Natural killer cell (primary cell): Measurements from ENCODE around the gene EBF3. TPM values are rescaled to one million over a fixed set of nuclear protein-coding genes. Genes with fewer than 3 reads are reported as not detected.

Experiments used
- ATAC-seq, 3 donors: fragments of 150-1000 bp in 2 of 3; fragments of 200-7000 bp in 1 of 3; cut with Tn5 transposase; 1 replicate in 1 of 3; 2 replicates in 2 of 3; pipeline ENCODE4 v1.10.0; 2021; ENCODE audit warnings: mild to moderate bottlenecking in 2 of 3, moderate library complexity in 2 of 3
- DNase-seq, 2 donors: peaks; one replicate each; pipeline versions ENCODE4 v3.0.0 to v3.0.0-alpha.2; 2013 to 2021; ENCODE audit warnings: mixed read lengths in 1 of 2
- H3K27ac ChIP-seq: one replicate; pipeline ENCODE4 v1.5.1; 2013; ENCODE audit warnings: mild to moderate bottlenecking, low read length
- H3K27me3 ChIP-seq: one replicate; pipeline ENCODE4 v1.6.1; 2013; ENCODE audit warnings: low read length; ENCODE audit not compliant: control insufficient read depth, insufficient read depth
- H3K36me3 ChIP-seq: one replicate; pipeline ENCODE4 v1.6.1; 2013; ENCODE audit warnings: low read length; ENCODE audit not compliant: control insufficient read depth, insufficient read depth
- H3K4me1 ChIP-seq: one replicate; pipeline ENCODE4 v1.6.1; 2013; ENCODE audit warnings: low read length; ENCODE audit not compliant: control insufficient read depth, insufficient read depth
- H3K4me3 ChIP-seq: one replicate; pipeline ENCODE4 v1.5.1; 2013; ENCODE audit warnings: low read length
- H3K9me3 ChIP-seq: one replicate; pipeline ENCODE4 v1.6.1; 2013; ENCODE audit warnings: low read length; ENCODE audit not compliant: control insufficient read depth, insufficient read depth
- H3K27ac Mint-ChIP-seq, 2 donors: one replicate each; pipeline ENCODE4 v1.8.0; 2022; ENCODE audit warnings: mild to moderate bottlenecking in 2 of 2, mixed read lengths in 2 of 2, moderate library complexity in 1 of 2
- H3K27me3 Mint-ChIP-seq, 2 donors: one replicate each; pipeline ENCODE4 v1.8.0; 2022; ENCODE audit warnings: low read depth in 2 of 2, mixed read lengths in 2 of 2
- H3K36me3 Mint-ChIP-seq: one replicate; pipeline ENCODE4 v1.8.0; 2022; ENCODE audit warnings: mixed read lengths
- H3K4me1 Mint-ChIP-seq, 2 donors: one replicate each; pipeline ENCODE4 v1.8.0; 2022; ENCODE audit warnings: mixed read lengths in 2 of 2
- H3K4me3 Mint-ChIP-seq: one replicate; pipeline ENCODE4 v1.8.0; 2022; ENCODE audit warnings: mild to moderate bottlenecking, moderate library complexity, mixed read lengths
- H3K9me3 Mint-ChIP-seq, 2 donors: one replicate each; pipeline ENCODE4 v1.8.0; 2022; ENCODE audit warnings: mixed read lengths in 2 of 2
- WGBS: methylation state at CpG from one replicate; pipeline ENCODE4 v1.1.7; 2013; ENCODE audit warnings: missing lambda C conversion rate; ENCODE audit not compliant: insufficient coverage; 5-methylcytosine and 5-hydroxymethylcytosine counted together
- intact Hi-C: fragments of 100-400 bp; cut with micrococcal nuclease; formaldehyde crosslinking; loops from one replicate; pipeline ENCODE4 v1.14.2; 2022
- total RNA-seq, 4 donors: library from RNA; stranded (reverse); fragments of 120-200 nt in 1 of 4; gene quantifications; one replicate each; pipeline versions ENCODE4 v1.2.3 to v1.2.4, GENCODE V29; 2013 to 2022
- TF ChIP-seq, protein P1 (sequence below): fragments of 200-600 bp; IDR thresholded peaks from one replicate; pipeline ENCODE4 v1.8.0; 2022; ENCODE audit warnings: antibody characterized with exemption

The EBF3 gene
- total RNA-seq, 3 donors from 2014 or later (not counting 1 experiment from before 2014, with no cell fraction given): not detected

GRCh38 chr10:129945526-129945925 lies 18.5 kb downstream of the EBF3 start:
- H3K36me3 ChIP-seq: no peaks in the 10 kb centered on the region
- DNase-seq (no peak), ATAC-seq (no peak)
- H3K27me3 ChIP-seq: no peaks in the 10 kb centered on the region
- no peaks in the 10 kb centered on the region for H3K4me1 ChIP-seq
- H3K9me3 ChIP-seq: no peaks in the 10 kb centered on the region
- Mint-ChIP-seq H3K36me3 (no peaks in the 10 kb centered on the region), H3K27ac (no peak overlapping the region), H3K4me1 (no peaks in the 10 kb centered on the region), H3K27me3 (peaks cover 4 to 6% of the 10 kb centered on the region in 2 donors), H3K9me3 (no peaks in the 10 kb centered on the region), H3K4me3 (no peak overlapping the region)
- intact Hi-C loops: no loop called here
- no peak overlapping the region for H3K4me3 ChIP-seq
- TF ChIP-seq, protein P1, sequence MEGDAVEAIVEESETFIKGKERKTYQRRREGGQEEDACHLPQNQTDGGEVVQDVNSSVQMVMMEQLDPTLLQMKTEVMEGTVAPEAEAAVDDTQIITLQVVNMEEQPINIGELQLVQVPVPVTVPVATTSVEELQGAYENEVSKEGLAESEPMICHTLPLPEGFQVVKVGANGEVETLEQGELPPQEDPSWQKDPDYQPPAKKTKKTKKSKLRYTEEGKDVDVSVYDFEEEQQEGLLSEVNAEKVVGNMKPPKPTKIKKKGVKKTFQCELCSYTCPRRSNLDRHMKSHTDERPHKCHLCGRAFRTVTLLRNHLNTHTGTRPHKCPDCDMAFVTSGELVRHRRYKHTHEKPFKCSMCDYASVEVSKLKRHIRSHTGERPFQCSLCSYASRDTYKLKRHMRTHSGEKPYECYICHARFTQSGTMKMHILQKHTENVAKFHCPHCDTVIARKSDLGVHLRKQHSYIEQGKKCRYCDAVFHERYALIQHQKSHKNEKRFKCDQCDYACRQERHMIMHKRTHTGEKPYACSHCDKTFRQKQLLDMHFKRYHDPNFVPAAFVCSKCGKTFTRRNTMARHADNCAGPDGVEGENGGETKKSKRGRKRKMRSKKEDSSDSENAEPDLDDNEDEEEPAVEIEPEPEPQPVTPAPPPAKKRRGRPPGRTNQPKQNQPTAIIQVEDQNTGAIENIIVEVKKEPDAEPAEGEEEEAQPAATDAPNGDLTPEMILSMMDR: no peak
- no peak overlapping the region for H3K27ac ChIP-seq
- 92% methylated on average over 8 of the region's 8 CpGs for WGBS

DNA sequence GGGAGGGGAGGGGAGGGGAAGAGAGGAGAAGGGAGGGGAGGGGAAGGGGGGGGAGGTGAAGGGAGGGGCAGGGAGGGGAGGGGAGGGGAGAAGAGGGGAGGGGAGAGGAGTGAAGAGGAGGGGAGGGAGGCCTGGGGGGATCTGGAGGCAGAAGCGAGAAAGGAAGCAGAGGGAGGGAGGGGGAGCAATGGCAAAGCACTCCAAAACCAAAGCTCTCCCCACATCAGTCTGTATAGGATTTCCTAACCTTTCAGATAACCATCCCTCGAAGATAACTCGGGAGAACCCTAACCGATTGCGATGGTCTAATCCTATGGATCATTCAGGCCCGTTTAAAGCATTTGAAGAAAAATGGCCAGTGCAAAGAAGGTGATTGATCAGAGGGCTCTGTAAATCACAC lies 19.0 kb downstream of the EBF3 start:
- Histone ChIP-seq H3K4me1 (no peaks in the 10 kb centered on the region), H3K9me3 (no peaks in the 10 kb centered on the region), H3K4me3 (no peak overlapping the region), H3K36me3 (no peaks in the 10 kb centered on the region), H3K27ac (no peak overlapping the region), H3K27me3 (no peaks in the 10 kb centered on the region)
- ATAC-seq: no peak
- WGBS: 88% methylated on average over 5 of the region's 6 CpGs
- TF ChIP-seq, protein P1: no peak
- no peaks in the 10 kb centered on the region for H3K4me1 Mint-ChIP-seq
- no peak overlapping the region for H3K27ac Mint-ChIP-seq
- no peak overlapping the region for H3K4me3 Mint-ChIP-seq
- peaks cover 0 to 6% of the 10 kb centered on the region in 2 donors for H3K27me3 Mint-ChIP-seq
- intact Hi-C loops: no loop called here
- no peak for DNase-seq
- H3K36me3 Mint-ChIP-seq: no peaks in the 10 kb centered on the region
- H3K9me3 Mint-ChIP-seq: no peaks in the 10 kb centered on the region

DNA sequence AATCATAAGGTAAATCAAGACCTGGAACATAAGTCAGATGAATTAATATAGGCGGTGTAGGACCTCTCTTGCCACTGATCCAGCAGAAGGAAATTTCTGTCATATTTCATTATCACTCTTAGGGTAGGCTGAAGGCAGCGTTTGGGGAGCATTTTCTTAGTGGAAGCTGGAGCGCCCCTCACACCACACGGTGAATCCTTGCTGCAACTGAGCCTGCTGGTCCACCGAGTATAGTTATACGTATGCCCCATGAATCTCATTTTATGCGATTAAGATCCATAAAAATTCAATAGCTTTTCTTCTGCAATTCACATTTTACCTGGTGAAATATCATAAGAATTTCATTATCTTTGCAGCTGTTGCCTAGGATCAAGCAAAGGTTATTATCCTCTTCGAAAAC lies 19.6 kb downstream of the EBF3 start:
- TF ChIP-seq, protein P1: no peak
- no peaks in the 10 kb centered on the region for H3K9me3 Mint-ChIP-seq
- no peak overlapping the region for H3K4me3 Mint-ChIP-seq
- no peaks in the 10 kb centered on the region for H3K4me1 Mint-ChIP-seq
- ATAC-seq: no peak
- H3K36me3 Mint-ChIP-seq: no peaks in the 10 kb centered on the region
- no peak for DNase-seq
- Histone ChIP-seq H3K4me3 (no peak overlapping the region), H3K36me3 (no peaks in the 10 kb centered on the region), H3K27me3 (no peaks in the 10 kb centered on the region), H3K4me1 (no peaks in the 10 kb centered on the region), H3K9me3 (no peaks in the 10 kb centered on the region), H3K27ac (no peak overlapping the region)
- WGBS: 94% methylated on average over 7 of the region's 8 CpGs
- intact Hi-C loops: no loop called here
- peaks cover 0 to 6% of the 10 kb centered on the region in 2 donors for H3K27me3 Mint-ChIP-seq
- no peak overlapping the region for H3K27ac Mint-ChIP-seq

DNA sequence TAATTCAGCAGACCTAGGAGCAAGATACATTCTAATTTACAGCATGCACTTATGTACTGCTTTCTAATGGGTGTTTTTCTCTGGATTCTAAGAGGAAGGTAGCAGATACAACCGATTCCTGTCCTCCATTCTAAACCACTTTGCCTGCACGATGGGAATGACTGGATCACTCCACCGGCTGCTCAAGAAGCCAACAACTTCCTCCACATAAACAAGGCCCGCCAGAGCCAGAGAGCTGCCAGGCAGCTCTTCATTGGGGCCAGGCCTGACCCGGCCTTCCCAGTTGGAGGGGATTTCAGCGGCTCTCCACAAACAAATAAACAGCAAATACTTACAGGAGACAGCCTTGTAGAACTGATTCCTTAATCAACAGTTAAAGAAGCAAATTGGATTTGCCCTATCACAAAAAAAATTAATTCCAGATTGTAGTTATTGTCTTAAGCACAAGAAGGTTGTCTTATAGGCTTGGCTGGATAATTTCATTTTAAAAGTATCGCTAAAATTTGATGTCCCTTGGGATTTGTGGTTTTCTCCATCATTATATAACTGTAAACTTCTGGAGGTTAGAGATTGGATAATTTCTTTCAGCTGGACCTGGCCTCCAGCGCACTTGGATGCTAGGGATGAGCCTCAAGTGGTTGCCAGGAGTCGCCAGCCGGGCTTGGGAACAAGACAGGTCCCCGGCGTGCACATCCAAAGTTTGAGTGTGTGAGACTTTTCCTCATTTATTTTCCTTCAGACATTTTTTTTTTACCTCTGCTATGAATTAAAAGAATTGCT lies 20.9 kb downstream of the EBF3 start:
- Histone ChIP-seq H3K36me3 (no peaks in the 10 kb centered on the region), H3K9me3 (no peaks in the 10 kb centered on the region), H3K27ac (no peak overlapping the region), H3K27me3 (no peaks in the 10 kb centered on the region), H3K4me3 (no peak overlapping the region), H3K4me1 (no peaks in the 10 kb centered on the region)
- H3K9me3 Mint-ChIP-seq: no peaks in the 10 kb centered on the region
- intact Hi-C loops: no loop called here
- H3K4me3 Mint-ChIP-seq: no peak overlapping the region
- DNase-seq (no peak), ATAC-seq (no peak)
- TF ChIP-seq, protein P1: no peak
- no peaks in the 10 kb centered on the region for H3K36me3 Mint-ChIP-seq
- H3K27ac Mint-ChIP-seq: no peak overlapping the region
- 81% methylated on average over 11 of the region's 12 CpGs for WGBS
- no peaks in the 10 kb centered on the region for H3K27me3 Mint-ChIP-seq
- H3K4me1 Mint-ChIP-seq: no peaks in the 10 kb centered on the region
